Gastrocnemius medialis (tissue), 4 donors: ENCODE results near the gene SCNN1B.

ENCODE experiments used
- CTCF ChIP-seq, 5 experiments: fragments of 450-650 bp in 3 of 5; fragments of 200-600 bp in 2 of 5; sonication (generic) in 2 of 5; IDR thresholded peaks in 4 of 5; conservative IDR thresholded peaks in 1 of 5; 1 replicate in 4 of 5; 2 replicates in 1 of 5; pipeline ENCODE4 v1.5.1; 2016 to 2019; ENCODE audit warnings: antibody characterized with exemption in 5 of 5, mild to moderate bottlenecking in 3 of 5, moderate library complexity in 3 of 5
- POLR2A ChIP-seq, 2 donors: fragments of 450-650 bp; IDR thresholded peaks; one replicate each; pipeline ENCODE4 v1.6.1; 2017; ENCODE audit warnings: antibody characterized with exemption in 2 of 2, mild to moderate bottlenecking in 2 of 2, moderate library complexity in 2 of 2

- TF ChIP-seq CTCF (IDR thresholded peaks at IDR 0.05 in 4 of 5, conservative IDR thresholded peaks at IDR 0.05 in 1 of 5) (no peak), POLR2A (IDR thresholded peaks at IDR 0.05) (no peak)
These were observed 15.2 kb downstream of the SCNN1B start for GRCh38 chr16:23317266-23317661.
